ENCODE measurements around the gene MORN5.

Gene MORN5

DNA sequence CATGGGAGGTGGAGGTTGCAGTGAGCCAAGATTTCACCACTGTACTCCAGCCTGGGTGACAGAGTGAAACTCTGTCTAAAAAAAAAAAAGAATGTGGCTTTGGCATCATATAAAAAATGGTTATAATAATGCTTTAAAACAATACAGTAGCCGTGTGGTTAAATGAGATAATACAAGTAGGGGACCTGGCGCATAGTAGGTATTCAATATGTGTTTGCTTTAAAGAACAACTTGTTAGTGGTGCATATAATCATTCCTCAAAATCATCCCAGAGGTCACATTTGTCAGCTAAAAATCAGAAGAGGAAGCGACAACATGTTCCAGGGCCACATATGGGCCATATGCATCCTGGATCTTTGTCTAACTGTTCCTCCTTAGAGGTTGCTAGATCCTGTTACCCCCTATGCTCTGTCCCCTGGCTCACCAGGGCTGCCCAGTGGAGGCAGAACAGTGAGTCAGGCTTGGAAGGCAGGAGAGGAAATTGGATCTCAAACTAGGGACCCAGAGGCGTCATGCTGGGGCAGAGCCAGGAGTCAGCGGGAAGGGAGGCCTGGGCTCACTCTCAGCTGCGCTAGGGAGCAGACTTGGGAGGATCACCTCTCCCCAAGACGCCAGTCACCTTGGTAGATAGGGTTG is 41.4 kb downstream of the MORN5 start:
- ATAC-seq = peak; percentile 74
- TF ChIP-seq ESRRG (CRISPR knock-in tag; IDR thresholded peaks at IDR 0.05) (no peak), TCF4 (CRISPR knock-in tag; IDR thresholded peaks at IDR 0.05; ENCODE audit: borderline replicate concordance) (no peak), ZNF70 (CRISPR knock-in tag; IDR thresholded peaks at IDR 0.05) (no peak), ZC3H10 (CRISPR knock-in tag; IDR thresholded peaks at IDR 0.05) (no peak), GLIS3 (CRISPR knock-in tag; IDR thresholded peaks at IDR 0.05) (no peak), CSDC2 (CRISPR knock-in tag; IDR thresholded peaks at IDR 0.05) (no peak), ZFP30 (CRISPR knock-in tag; IDR thresholded peaks at IDR 0.05) (no peak), ARNTL (CRISPR knock-in tag; IDR thresholded peaks at IDR 0.05; ENCODE audit: borderline replicate concordance, low read depth) (no peak), ISL1 (CRISPR knock-in tag; IDR thresholded peaks at IDR 0.05) (no peak), OSR1 (CRISPR knock-in tag; IDR thresholded peaks at IDR 0.05) (no peak)
- TF ChIP-seq, protein P1, sequence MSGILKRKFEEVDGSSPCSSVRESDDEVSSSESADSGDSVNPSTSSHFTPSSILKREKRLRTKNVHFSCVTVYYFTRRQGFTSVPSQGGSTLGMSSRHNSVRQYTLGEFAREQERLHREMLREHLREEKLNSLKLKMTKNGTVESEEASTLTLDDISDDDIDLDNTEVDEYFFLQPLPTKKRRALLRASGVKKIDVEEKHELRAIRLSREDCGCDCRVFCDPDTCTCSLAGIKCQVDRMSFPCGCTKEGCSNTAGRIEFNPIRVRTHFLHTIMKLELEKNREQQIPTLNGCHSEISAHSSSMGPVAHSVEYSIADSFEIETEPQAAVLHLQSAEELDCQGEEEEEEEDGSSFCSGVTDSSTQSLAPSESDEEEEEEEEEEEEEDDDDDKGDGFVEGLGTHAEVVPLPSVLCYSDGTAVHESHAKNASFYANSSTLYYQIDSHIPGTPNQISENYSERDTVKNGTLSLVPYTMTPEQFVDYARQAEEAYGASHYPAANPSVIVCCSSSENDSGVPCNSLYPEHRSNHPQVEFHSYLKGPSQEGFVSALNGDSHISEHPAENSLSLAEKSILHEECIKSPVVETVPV (CRISPR knock-in tag; IDR thresholded peaks at IDR 0.05) = no peak
- TF ChIP-seq, protein P2, sequence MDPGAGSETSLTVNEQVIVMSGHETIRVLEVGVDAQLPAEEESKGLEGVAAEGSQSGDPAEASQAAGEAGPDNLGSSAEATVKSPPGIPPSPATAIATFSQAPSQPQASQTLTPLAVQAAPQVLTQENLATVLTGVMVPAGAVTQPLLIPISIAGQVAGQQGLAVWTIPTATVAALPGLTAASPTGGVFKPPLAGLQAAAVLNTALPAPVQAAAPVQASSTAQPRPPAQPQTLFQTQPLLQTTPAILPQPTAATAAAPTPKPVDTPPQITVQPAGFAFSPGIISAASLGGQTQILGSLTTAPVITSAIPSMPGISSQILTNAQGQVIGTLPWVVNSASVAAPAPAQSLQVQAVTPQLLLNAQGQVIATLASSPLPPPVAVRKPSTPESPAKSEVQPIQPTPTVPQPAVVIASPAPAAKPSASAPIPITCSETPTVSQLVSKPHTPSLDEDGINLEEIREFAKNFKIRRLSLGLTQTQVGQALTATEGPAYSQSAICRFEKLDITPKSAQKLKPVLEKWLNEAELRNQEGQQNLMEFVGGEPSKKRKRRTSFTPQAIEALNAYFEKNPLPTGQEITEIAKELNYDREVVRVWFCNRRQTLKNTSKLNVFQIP (CRISPR knock-in tag; IDR thresholded peaks at IDR 0.05; ENCODE audit: borderline replicate concordance, low read depth) = no peak

DNA sequence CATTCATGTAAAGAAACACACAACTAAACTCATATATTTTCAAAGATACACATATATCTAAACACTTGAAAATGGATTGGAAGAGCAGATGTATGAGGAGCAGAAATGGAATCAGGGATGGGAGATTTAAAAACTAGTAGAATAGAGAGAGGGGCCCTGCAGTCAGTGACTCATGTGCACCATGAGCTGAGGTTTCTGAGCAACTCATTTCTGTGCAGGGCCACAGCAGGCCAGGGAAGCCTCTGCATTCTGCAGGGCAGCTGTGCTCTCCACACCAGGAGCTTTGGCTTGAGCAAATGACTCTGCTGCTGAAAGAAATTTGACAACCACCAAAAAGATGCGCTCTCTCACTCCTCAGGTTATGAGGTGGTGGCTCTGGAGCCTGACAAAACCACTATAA is 41.9 kb downstream of the MORN5 start:
- TF ChIP-seq ZNF70 (CRISPR knock-in tag; IDR thresholded peaks at IDR 0.05) (no peak), ZFP30 (CRISPR knock-in tag; IDR thresholded peaks at IDR 0.05) (no peak), GLIS3 (CRISPR knock-in tag; IDR thresholded peaks at IDR 0.05) (no peak), PPARA (CRISPR knock-in tag; IDR thresholded peaks at IDR 0.05; ENCODE audit: borderline replicate concordance) (no peak), ISL1 (CRISPR knock-in tag; IDR thresholded peaks at IDR 0.05) (no peak)
- TF ChIP-seq, protein P3, sequence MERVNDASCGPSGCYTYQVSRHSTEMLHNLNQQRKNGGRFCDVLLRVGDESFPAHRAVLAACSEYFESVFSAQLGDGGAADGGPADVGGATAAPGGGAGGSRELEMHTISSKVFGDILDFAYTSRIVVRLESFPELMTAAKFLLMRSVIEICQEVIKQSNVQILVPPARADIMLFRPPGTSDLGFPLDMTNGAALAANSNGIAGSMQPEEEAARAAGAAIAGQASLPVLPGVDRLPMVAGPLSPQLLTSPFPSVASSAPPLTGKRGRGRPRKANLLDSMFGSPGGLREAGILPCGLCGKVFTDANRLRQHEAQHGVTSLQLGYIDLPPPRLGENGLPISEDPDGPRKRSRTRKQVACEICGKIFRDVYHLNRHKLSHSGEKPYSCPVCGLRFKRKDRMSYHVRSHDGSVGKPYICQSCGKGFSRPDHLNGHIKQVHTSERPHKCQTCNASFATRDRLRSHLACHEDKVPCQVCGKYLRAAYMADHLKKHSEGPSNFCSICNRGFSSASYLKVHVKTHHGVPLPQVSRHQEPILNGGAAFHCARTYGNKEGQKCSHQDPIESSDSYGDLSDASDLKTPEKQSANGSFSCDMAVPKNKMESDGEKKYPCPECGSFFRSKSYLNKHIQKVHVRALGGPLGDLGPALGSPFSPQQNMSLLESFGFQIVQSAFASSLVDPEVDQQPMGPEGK (CRISPR knock-in tag; IDR thresholded peaks at IDR 0.05; ENCODE audit: borderline replicate concordance) = no peak
- peak; percentile 56 for ATAC-seq

DNA sequence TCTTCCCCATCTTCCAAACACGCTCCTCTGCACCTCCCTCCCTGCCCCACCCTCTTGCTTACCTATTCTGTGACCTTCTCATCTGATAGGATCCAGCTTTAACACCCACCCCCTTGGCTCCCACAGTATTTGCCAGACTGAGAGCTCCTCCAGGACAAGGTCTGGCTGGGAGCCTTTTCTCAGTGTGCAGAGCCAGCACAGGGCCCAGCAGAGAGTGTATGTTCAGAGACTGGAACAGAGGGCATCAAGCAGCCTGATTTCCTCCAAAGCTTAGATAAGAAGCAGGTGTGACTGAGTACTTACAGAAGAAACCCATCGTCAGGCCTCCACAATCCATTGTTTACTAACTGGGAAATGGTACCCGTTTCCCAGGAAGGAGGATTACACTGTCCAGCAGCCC is 42.4 kb downstream of the MORN5 start:
- TF ChIP-seq TOX (CRISPR knock-in tag; IDR thresholded peaks at IDR 0.05; ENCODE audit: borderline replicate concordance) (no peak), ZNF8 (CRISPR knock-in tag; IDR thresholded peaks at IDR 0.05) (no peak), GLIS3 (CRISPR knock-in tag; IDR thresholded peaks at IDR 0.05) (no peak), RARB (CRISPR knock-in tag; IDR thresholded peaks at IDR 0.05) (no peak), PPARA (CRISPR knock-in tag; IDR thresholded peaks at IDR 0.05; ENCODE audit: borderline replicate concordance) (no peak), ARNTL (CRISPR knock-in tag; IDR thresholded peaks at IDR 0.05; ENCODE audit: borderline replicate concordance, low read depth) (no peak), BACH2 (CRISPR knock-in tag; IDR thresholded peaks at IDR 0.05; ENCODE audit: borderline replicate concordance) (no peak), ESRRG (CRISPR knock-in tag; IDR thresholded peaks at IDR 0.05) (no peak), SNAI2 (CRISPR knock-in tag; IDR thresholded peaks at IDR 0.05) (no peak), ZNF565 (CRISPR knock-in tag; conservative IDR thresholded peaks at IDR 0.05; ENCODE audit: low read depth) (no peak), ZNF70 (CRISPR knock-in tag; IDR thresholded peaks at IDR 0.05) (no peak), TCF4 (CRISPR knock-in tag; IDR thresholded peaks at IDR 0.05; ENCODE audit: borderline replicate concordance) (no peak)
- TF ChIP-seq, protein P3 (CRISPR knock-in tag; IDR thresholded peaks at IDR 0.05; ENCODE audit: borderline replicate concordance) = no peak
- TF ChIP-seq, protein P4, sequence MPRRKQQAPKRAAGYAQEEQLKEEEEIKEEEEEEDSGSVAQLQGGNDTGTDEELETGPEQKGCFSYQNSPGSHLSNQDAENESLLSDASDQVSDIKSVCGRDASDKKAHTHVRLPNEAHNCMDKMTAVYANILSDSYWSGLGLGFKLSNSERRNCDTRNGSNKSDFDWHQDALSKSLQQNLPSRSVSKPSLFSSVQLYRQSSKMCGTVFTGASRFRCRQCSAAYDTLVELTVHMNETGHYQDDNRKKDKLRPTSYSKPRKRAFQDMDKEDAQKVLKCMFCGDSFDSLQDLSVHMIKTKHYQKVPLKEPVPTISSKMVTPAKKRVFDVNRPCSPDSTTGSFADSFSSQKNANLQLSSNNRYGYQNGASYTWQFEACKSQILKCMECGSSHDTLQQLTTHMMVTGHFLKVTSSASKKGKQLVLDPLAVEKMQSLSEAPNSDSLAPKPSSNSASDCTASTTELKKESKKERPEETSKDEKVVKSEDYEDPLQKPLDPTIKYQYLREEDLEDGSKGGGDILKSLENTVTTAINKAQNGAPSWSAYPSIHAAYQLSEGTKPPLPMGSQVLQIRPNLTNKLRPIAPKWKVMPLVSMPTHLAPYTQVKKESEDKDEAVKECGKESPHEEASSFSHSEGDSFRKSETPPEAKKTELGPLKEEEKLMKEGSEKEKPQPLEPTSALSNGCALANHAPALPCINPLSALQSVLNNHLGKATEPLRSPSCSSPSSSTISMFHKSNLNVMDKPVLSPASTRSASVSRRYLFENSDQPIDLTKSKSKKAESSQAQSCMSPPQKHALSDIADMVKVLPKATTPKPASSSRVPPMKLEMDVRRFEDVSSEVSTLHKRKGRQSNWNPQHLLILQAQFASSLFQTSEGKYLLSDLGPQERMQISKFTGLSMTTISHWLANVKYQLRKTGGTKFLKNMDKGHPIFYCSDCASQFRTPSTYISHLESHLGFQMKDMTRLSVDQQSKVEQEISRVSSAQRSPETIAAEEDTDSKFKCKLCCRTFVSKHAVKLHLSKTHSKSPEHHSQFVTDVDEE (CRISPR knock-in tag; IDR thresholded peaks at IDR 0.05) = no peak
- TF ChIP-seq, protein P5, sequence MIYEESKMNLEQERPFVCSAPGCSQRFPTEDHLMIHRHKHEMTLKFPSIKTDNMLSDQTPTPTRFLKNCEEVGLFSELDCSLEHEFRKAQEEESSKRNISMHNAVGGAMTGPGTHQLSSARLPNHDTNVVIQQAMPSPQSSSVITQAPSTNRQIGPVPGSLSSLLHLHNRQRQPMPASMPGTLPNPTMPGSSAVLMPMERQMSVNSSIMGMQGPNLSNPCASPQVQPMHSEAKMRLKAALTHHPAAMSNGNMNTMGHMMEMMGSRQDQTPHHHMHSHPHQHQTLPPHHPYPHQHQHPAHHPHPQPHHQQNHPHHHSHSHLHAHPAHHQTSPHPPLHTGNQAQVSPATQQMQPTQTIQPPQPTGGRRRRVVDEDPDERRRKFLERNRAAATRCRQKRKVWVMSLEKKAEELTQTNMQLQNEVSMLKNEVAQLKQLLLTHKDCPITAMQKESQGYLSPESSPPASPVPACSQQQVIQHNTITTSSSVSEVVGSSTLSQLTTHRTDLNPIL (CRISPR knock-in tag; IDR thresholded peaks at IDR 0.05; ENCODE audit: low read depth) = no peak
- TF ChIP-seq, protein P1 (CRISPR knock-in tag; IDR thresholded peaks at IDR 0.05) = no peak
- ATAC-seq = no peak; the same call in 1 of the 3 replicates

Measured in SK-N-SH treated with all-trans-retinoic acid at 6 μM for 48 hours (cell line).